Ecto neural progenitor cell (in vitro differentiated cells): ENCODE measurements around the gene HNRNPC.

Experiments
- DNase-seq: peaks from one replicate; pipeline ENCODE4 v3.0.0-alpha.2; 2018; ENCODE audit warnings: low spot score

HNRNPC gene

GRCh38 chr14:21210023-21210422 lies 59.2 kb downstream of the HNRNPC start:
- DNase-seq, result no peak

GRCh38 chr14:21209185-21209584 lies 60.1 kb downstream of the HNRNPC start:
- DNase-seq, result no peak

GRCh38 chr14:21208554-21208953 lies 60.7 kb downstream of the HNRNPC start:
- DNase-seq, result no peak

GRCh38 chr14:21206753-21207684 lies 62.2 kb downstream of the HNRNPC start:
- DNase-seq, result no peak

GRCh38 chr14:21205678-21206581 lies 63.3 kb downstream of the HNRNPC start:
- DNase-seq, result no peak

- DNase-seq, result no peak
Measured at GRCh38 chr14:21205026-21205677, 64.1 kb downstream of the HNRNPC start.

- no peak for DNase-seq
Measured at GRCh38 chr14:21204167-21205025, 64.8 kb downstream of the HNRNPC start.

- no peak for DNase-seq
Measured at GRCh38 chr14:21203470-21204166, 65.6 kb downstream of the HNRNPC start.

GRCh38 chr14:21202463-21203358 lies 66.5 kb downstream of the HNRNPC start:
- no peak for DNase-seq

GRCh38 chr14:21201732-21202462 lies 67.3 kb downstream of the HNRNPC start:
- no peak for DNase-seq

- no peak for DNase-seq
Measured at GRCh38 chr14:21200752-21201461, 68.3 kb downstream of the HNRNPC start.

GRCh38 chr14:21199611-21200560 lies 69.4 kb downstream of the HNRNPC start:
- DNase-seq, result no peak

- no peak for DNase-seq
Measured at GRCh38 chr14:21197418-21198205, 71.6 kb downstream of the HNRNPC start.

- DNase-seq, result no peak
Measured at GRCh38 chr14:21194597-21194996, 74.6 kb downstream of the HNRNPC start.

- DNase-seq, result no peak
Measured at GRCh38 chr14:21192875-21193535, 76.2 kb downstream of the HNRNPC start.

- DNase-seq, result no peak
Measured at GRCh38 chr14:21192447-21192822, 76.8 kb downstream of the HNRNPC start.
